ENCODE data around the gene NMNAT2. TPM values are rescaled to one million over a fixed set of nuclear protein-coding genes. Genes with fewer than 3 reads are reported as not detected.
"Not testable (repeated sequence)": the region's sequence is repeated elsewhere in the genome, so short reads cannot be mapped to it uniquely, and the experiment has no call there.

The NMNAT2 gene
- total and polyA plus RNA-seq, 4 donors = 0.10 to 1.1 (median 0.94) TPM

- TF ChIP-seq CTCF (IDR thresholded peaks at IDR 0.05; ENCODE audit: control extremely low read depth, extremely low read depth) = no peak
- no peaks in the 10 kb centered on the region for H3K27me3 ChIP-seq (ENCODE audit: control insufficient read depth in 3 of 3, insufficient read depth in 3 of 3, low read length in 2 of 3)
- no peak overlapping the region for H3K9ac ChIP-seq (ENCODE audit: insufficient read depth in 1 of 2, low read length in 2 of 2)
- no peaks in the 10 kb centered on the region for H3K9me3 ChIP-seq (ENCODE audit: control insufficient read depth in 4 of 4, insufficient read depth in 3 of 4, low read length in 3 of 4)
- no peaks in the 10 kb centered on the region for H3K36me3 ChIP-seq (ENCODE audit: control insufficient read depth in 4 of 4, insufficient read depth in 4 of 4, low read length in 4 of 4)
- 88 to 91% methylated on average over 3 of the region's 3 CpGs for WGBS, 2 donors
- no peak overlapping the region for H3K4me3 ChIP-seq
- ATAC-seq (ENCODE audit: insufficient read depth, low FRiP score) = no peak
- no peak overlapping the region for H3K27ac ChIP-seq (ENCODE audit: low read depth in 1 of 2, low read length in 1 of 2)
- H3K4me1 ChIP-seq (ENCODE audit: control insufficient read depth in 5 of 5, insufficient read depth in 5 of 5, low read length in 5 of 5) = peaks cover 0 to 11% (median 9%) of the 10 kb centered on the region in 5 donors
- DNase-seq = no peak
Measured at GRCh38 chr1:183274836-183275235, 143.3 kb downstream of the NMNAT2 start.

DNA sequence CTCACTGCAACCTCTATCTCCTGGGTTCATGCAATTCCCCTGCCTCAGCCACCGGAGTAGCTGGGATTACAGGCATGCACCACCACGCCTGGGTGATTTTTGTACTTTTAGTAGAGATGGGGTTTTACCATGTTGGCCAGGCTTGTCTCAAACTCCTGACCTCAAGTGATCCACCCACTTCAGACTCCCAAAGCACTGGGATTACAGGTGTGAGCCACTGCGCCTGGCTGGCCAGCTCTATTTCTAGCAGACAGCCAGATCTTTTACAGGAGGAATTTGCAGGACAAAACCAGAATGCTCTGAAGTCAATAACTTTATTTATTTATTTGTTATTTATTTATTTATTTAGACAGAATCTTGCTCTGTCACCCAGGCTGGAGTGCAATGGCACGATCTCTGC, 144.2 kb downstream of the NMNAT2 start:
- H3K4me1 ChIP-seq (ENCODE audit: control insufficient read depth in 5 of 5, insufficient read depth in 5 of 5, low read length in 5 of 5); H3K27me3 ChIP-seq (ENCODE audit: control insufficient read depth in 3 of 3, insufficient read depth in 3 of 3, low read length in 2 of 3); H3K27ac ChIP-seq (ENCODE audit: low read depth in 1 of 2, low read length in 1 of 2); H3K9ac ChIP-seq (ENCODE audit: insufficient read depth in 1 of 2, low read length in 2 of 2); DNase-seq; ATAC-seq (ENCODE audit: insufficient read depth, low FRiP score); H3K9me3 ChIP-seq (ENCODE audit: control insufficient read depth in 4 of 4, insufficient read depth in 3 of 4, low read length in 3 of 4); H3K36me3 ChIP-seq (ENCODE audit: control insufficient read depth in 4 of 4, insufficient read depth in 4 of 4, low read length in 4 of 4); H3K4me3 ChIP-seq: not testable (repeated sequence)
- WGBS, 2 donors = 91 to 96% methylated on average over 4 of the region's 4 CpGs

- Histone ChIP-seq H3K36me3 (ENCODE audit: control insufficient read depth in 4 of 4, insufficient read depth in 4 of 4, low read length in 4 of 4) (no peaks in the 10 kb centered on the region), H3K27ac (ENCODE audit: low read depth in 1 of 2, low read length in 1 of 2) (no peak overlapping the region)
- no peak for TF ChIP-seq CTCF (IDR thresholded peaks at IDR 0.05; ENCODE audit: control extremely low read depth, extremely low read depth)
Measured at GRCh38 chr1:183273300-183273699, 144.9 kb downstream of the NMNAT2 start.

DNA sequence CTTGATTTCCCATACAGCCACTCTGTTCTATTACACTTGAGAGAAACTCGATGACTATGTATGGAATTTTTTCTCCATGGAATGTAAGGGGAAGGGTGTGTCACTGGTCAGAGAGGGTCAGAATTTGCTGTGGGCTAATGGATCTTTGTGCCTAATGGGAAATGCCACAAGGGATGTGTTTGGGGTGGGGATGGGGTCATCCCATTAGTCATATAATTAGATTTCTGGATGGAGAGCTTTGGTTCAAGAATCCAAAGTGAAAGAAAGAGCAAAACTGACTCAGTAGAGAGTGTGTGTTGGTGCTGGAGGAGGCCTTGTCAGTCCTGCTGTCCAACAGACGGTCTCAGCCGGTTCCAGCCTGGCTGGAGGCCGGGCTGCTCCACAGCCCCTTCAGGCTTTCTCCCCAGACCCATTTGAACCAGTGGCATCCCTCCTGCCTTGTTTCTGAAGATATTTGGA, 145.8 kb downstream of the NMNAT2 start:
- H3K27me3 ChIP-seq (ENCODE audit: control insufficient read depth in 3 of 3, insufficient read depth in 3 of 3, low read length in 2 of 3) = no peaks in the 10 kb centered on the region
- TF ChIP-seq CTCF (IDR thresholded peaks at IDR 0.05; ENCODE audit: control extremely low read depth, extremely low read depth) = no peak
- no peak overlapping the region for H3K4me3 ChIP-seq
- 67 to 86% methylated on average over 4 of the region's 4 CpGs for WGBS, 2 donors
- no peaks in the 10 kb centered on the region for H3K36me3 ChIP-seq (ENCODE audit: control insufficient read depth in 4 of 4, insufficient read depth in 4 of 4, low read length in 4 of 4)
- H3K4me1 ChIP-seq (ENCODE audit: control insufficient read depth in 5 of 5, insufficient read depth in 5 of 5, low read length in 5 of 5) = peaks cover 0 to 9% (median 0%) of the 10 kb centered on the region in 5 donors
- peak overlapping the region in 1 of 2 donors; percentile 6 for H3K27ac ChIP-seq (ENCODE audit: low read depth in 1 of 2, low read length in 1 of 2)
- no peaks in the 10 kb centered on the region for H3K9me3 ChIP-seq (ENCODE audit: control insufficient read depth in 4 of 4, insufficient read depth in 3 of 4, low read length in 3 of 4)
- ATAC-seq (ENCODE audit: insufficient read depth, low FRiP score) = no peak
- H3K9ac ChIP-seq (ENCODE audit: insufficient read depth in 1 of 2, low read length in 2 of 2) = no peak overlapping the region
- no peak for DNase-seq

More at GRCh38 chr1:183273300-183273699, 144.9 kb downstream of the NMNAT2 start:
- Histone ChIP-seq H3K4me1 (ENCODE audit: control insufficient read depth in 5 of 5, insufficient read depth in 5 of 5, low read length in 5 of 5) (peaks cover 0 to 9% (median 0%) of the 10 kb centered on the region in 5 donors), H3K27me3 (ENCODE audit: control insufficient read depth in 3 of 3, insufficient read depth in 3 of 3, low read length in 2 of 3) (no peaks in the 10 kb centered on the region), H3K9ac (ENCODE audit: insufficient read depth in 1 of 2, low read length in 2 of 2) (no peak overlapping the region), H3K9me3 (ENCODE audit: control insufficient read depth in 4 of 4, insufficient read depth in 3 of 4, low read length in 3 of 4) (no peaks in the 10 kb centered on the region), H3K4me3 (no peak overlapping the region)
- ATAC-seq (ENCODE audit: insufficient read depth, low FRiP score) = no peak
- no peak for DNase-seq
- WGBS, 2 donors = 87 to 95% methylated on average over 5 of the region's 5 CpGs

Data from lung (tissue), 12 donors.